T-helper 22 cell (primary cell): ENCODE results near the gene XIAP.

Source experiments
- DNase-seq: peaks from one replicate; pipeline ENCODE4 v3.0.0-alpha.2; 2020; ENCODE audit warnings: low read depth

The XIAP gene

DNA sequence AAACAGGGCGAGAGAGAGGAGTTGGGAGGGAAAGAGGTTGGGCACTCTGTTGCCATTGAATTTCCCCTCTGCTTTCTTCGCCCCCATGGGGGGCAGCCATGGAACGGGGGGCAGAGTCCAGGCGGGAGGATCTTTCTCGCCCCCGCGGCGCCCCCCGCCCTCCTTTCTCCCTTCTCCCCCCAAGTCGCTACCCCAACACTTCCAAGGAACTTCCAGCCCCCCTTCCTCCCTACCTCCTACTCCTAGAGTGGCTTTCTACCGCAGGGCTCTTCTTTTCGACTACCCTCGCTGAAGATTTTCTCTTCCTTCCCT lies 101.1 kb downstream of the XIAP start:
- DNase-seq: no peak

GRCh38 chrX:123961268-123962005 lies 101.6 kb downstream of the XIAP start, which contains the start of gene STAG2:
Gene STAG2, plus strand, starts transcription at chrX:123961706. Its CDS starts 60,922 bp downstream, at chrX:124022628.
- peak; percentile 20 for DNase-seq

DNA sequence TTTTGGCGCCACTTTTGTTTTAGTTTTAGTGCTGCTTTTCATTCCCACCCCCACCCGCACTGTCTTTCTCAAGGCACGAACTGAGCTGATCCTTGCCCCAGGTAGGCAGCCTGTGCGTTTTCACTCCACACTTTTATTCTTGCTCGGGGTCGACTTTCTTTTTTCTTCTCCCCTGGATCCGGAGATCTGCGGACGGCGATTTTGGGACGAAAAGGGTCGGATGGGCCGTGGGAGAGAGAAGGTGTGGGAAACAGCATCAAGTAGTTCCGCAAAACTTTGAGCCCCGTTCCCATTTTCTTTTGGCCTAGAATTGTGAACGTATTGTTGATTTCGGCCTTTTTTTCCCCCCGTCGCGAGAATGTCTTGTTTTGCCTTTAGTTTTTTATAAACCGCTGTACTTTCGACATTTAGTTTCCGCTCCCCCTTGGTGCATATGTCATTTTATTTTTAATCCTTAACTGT lies 102.2 kb downstream of the XIAP start:
- DNase-seq: no peak

DNA sequence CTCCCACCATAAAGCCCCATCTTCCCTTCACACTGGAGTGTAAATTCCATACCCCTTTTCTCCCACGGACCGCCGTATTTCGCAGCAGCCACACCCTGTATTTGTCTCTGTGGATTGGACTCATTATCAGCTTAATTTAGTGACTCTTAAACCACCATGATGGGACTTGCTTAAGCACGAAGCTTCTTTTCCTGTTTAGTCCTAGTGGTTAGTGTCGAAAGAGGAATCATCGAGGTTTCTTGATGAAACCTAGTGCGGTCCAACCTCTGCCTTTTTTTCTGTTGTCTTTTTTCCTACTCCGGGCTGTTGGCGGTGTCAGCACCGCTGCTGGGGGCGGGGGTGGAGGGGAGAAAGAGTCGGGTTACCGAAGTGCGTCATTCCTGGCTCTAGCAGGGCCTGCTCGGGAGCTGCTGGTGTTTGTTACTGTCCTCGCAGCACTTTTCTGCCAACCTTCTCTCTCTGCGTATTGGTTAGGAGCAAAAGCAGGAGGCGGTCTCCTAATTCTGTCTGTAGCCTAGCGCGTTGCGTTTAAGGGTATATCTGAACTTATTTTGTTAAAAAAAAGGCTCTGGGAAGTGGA lies 103.0 kb downstream of the XIAP start:
- DNase-seq: peak; percentile 85
